PFSK-1 (cell line): ENCODE data around the gene PARD6A.

ENCODE experiments used
- FOXP2 ChIP-seq: optimal IDR thresholded peaks from 2 replicates; pipeline ENCODE3; 2011; ENCODE audit warnings: borderline replicate concordance, control low read depth, inconsistent platforms; ENCODE audit not compliant: insufficient read depth; ENCODE audit errors: extremely low read length, extremely low read depth
- POLR2AphosphoS5 ChIP-seq: IDR thresholded peaks from 2 replicates; pipeline ENCODE4 v1.6.1; 2012; ENCODE audit warnings: low read depth, mild to moderate bottlenecking, control low read depth, low read length, moderate library complexity
- SIN3A ChIP-seq: IDR thresholded peaks from 2 replicates; pipeline ENCODE4 v1.6.1; 2012; ENCODE audit warnings: mild to moderate bottlenecking, low read length, moderate library complexity, borderline replicate concordance; ENCODE audit not compliant: insufficient read depth
- TAF1 ChIP-seq: IDR thresholded peaks from 2 replicates; pipeline ENCODE4 v1.6.1; 2012; ENCODE audit warnings: low read length, control low read depth, borderline replicate concordance; ENCODE audit not compliant: insufficient read depth
- TF ChIP-seq, protein P1 (sequence below), 2 experiments: IDR thresholded peaks; 2 replicates each; pipeline versions ENCODE4 v1.6.1 to v1.8.0; 2011 to 2012; ENCODE audit warnings: low read depth in 2 of 2, low read length in 2 of 2, control low read depth in 1 of 2, inconsistent platforms in 1 of 2, mild to moderate bottlenecking in 1 of 2, moderate library complexity in 1 of 2; ENCODE audit not compliant: insufficient read depth in 1 of 2

GRCh38 chr16:67655363-67655762 lies 5.4 kb upstream of the PARD6A start:
- TF ChIP-seq SIN3A (no peak), TAF1 (no peak), POLR2AphosphoS5 (no peak), FOXP2 (no peak)
- TF ChIP-seq, protein P1, sequence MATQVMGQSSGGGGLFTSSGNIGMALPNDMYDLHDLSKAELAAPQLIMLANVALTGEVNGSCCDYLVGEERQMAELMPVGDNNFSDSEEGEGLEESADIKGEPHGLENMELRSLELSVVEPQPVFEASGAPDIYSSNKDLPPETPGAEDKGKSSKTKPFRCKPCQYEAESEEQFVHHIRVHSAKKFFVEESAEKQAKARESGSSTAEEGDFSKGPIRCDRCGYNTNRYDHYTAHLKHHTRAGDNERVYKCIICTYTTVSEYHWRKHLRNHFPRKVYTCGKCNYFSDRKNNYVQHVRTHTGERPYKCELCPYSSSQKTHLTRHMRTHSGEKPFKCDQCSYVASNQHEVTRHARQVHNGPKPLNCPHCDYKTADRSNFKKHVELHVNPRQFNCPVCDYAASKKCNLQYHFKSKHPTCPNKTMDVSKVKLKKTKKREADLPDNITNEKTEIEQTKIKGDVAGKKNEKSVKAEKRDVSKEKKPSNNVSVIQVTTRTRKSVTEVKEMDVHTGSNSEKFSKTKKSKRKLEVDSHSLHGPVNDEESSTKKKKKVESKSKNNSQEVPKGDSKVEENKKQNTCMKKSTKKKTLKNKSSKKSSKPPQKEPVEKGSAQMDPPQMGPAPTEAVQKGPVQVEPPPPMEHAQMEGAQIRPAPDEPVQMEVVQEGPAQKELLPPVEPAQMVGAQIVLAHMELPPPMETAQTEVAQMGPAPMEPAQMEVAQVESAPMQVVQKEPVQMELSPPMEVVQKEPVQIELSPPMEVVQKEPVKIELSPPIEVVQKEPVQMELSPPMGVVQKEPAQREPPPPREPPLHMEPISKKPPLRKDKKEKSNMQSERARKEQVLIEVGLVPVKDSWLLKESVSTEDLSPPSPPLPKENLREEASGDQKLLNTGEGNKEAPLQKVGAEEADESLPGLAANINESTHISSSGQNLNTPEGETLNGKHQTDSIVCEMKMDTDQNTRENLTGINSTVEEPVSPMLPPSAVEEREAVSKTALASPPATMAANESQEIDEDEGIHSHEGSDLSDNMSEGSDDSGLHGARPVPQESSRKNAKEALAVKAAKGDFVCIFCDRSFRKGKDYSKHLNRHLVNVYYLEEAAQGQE (IDR thresholded peaks at IDR 0.05; ENCODE audit: insufficient read depth in 1 of 2, low read depth in 2 of 2, low read length in 2 of 2), result no peak
